CD4-positive, alpha-beta T cell treated with Interleukin-15 for 1 hour (primary cell): Measurements from ENCODE around the gene PKP1.

Source experiments
- DNase-seq: peaks from one replicate; pipeline ENCODE4 v3.0.0-alpha.2; 2020

Gene PKP1

GRCh38 chr1:201354901-201355295 lies 71.6 kb downstream of the PKP1 start:
- DNase-seq = no peak

GRCh38 chr1:201355471-201355870 lies 72.2 kb downstream of the PKP1 start:
- DNase-seq = no peak

- no peak for DNase-seq
Observed at GRCh38 chr1:201356236-201356635, 72.9 kb downstream of the PKP1 start.

GRCh38 chr1:201356701-201357100 lies 73.4 kb downstream of the PKP1 start:
- DNase-seq = no peak

GRCh38 chr1:201357211-201357610 lies 73.9 kb downstream of the PKP1 start:
- no peak for DNase-seq

- no peak for DNase-seq
Observed at GRCh38 chr1:201357636-201358348, 74.5 kb downstream of the PKP1 start.

- no peak for DNase-seq
Observed at GRCh38 chr1:201358596-201358995, 75.3 kb downstream of the PKP1 start.

- no peak for DNase-seq
Observed at GRCh38 chr1:201359031-201359872, 75.9 kb downstream of the PKP1 start.

- DNase-seq = no peak
Observed at GRCh38 chr1:201359873-201360210, 76.5 kb downstream of the PKP1 start.

GRCh38 chr1:201360486-201360885 lies 77.2 kb downstream of the PKP1 start:
- DNase-seq = no peak

GRCh38 chr1:201360901-201361651 lies 77.8 kb downstream of the PKP1 start:
- no peak for DNase-seq

- DNase-seq = no peak
Observed at GRCh38 chr1:201361652-201362504, 78.6 kb downstream of the PKP1 start.

- DNase-seq = no peak
Observed at GRCh38 chr1:201362906-201363305, 79.6 kb downstream of the PKP1 start.

- no peak for DNase-seq
Observed at GRCh38 chr1:201363467-201363866, 80.2 kb downstream of the PKP1 start.

GRCh38 chr1:201364808-201365105 lies 81.5 kb downstream of the PKP1 start:
- no peak for DNase-seq

GRCh38 chr1:201365251-201365650 lies 81.9 kb downstream of the PKP1 start:
- no peak for DNase-seq

GRCh38 chr1:201366696-201367095 lies 83.4 kb downstream of the PKP1 start:
- DNase-seq = no peak

- DNase-seq = no peak
Observed at GRCh38 chr1:201369209-201369608, 85.9 kb downstream of the PKP1 start.

- no peak for DNase-seq
Observed at GRCh38 chr1:201370500-201370899, 87.2 kb downstream of the PKP1 start.

GRCh38 chr1:201371276-201371675 lies 88.0 kb downstream of the PKP1 start:
- DNase-seq = no peak

- no peak for DNase-seq
Observed at GRCh38 chr1:201371792-201372191, 88.5 kb downstream of the PKP1 start.

- no peak for DNase-seq
Observed at GRCh38 chr1:201374364-201374763, 91.1 kb downstream of the PKP1 start.

GRCh38 chr1:201375169-201375568 lies 91.9 kb downstream of the PKP1 start:
- DNase-seq = no peak
